K562 (cell line): ENCODE data around the gene LHPP. TPM values are rescaled to one million over a fixed set of nuclear protein-coding genes. Genes with fewer than 3 reads are reported as not detected.

Experiments
- ATAC-seq: fragments of 200-7000 bp; cut with Tn5 transposase; 3 replicates; pipeline ENCODE4 v1.9.1; 2020; ENCODE audit warnings: moderate library complexity
- BruUV-seq: library from RNA; stranded (reverse); fragments of 400-500 nt; replicated peaks from 2 replicates; lab custom pipeline; 2021; lab: Mats Ljungman, UMichigan
- CTCF ChIA-PET: fragments of 300-600 bp; formaldehyde crosslinking; extraction: SDS; loops from one replicate; lab custom pipeline; 2021; ENCODE audit warnings: low intra/inter-chr PET ratio; lab: Yijun Ruan, JAX
- POLR2A ChIA-PET: fragments of 300-600, 350-650 bp; sonication (Branson Sonifier 250); formaldehyde crosslinking; extraction: SDS; loops from one replicate; lab custom pipeline; 2021; ENCODE audit warnings: antibody characterized with exemption, inconsistent platforms; lab: Yijun Ruan, JAX
- DNase-seq, 4 experiments: peaks; one replicate each; pipeline versions ENCODE4 v3.0.0 to v3.0.0-alpha.2; 2011 to 2018; ENCODE audit warnings: low spot score in 3 of 4, mixed read lengths in 3 of 4; ENCODE audit errors: extremely low read depth in 1 of 4
- FAIRE-seq: peaks from 2 replicates; lab custom pipeline; 2011; peaks lifted over from hg19 to GRCh38; lab: Jason Lieb, UNC
- H2AFZ ChIP-seq: 2 replicates; pipeline ENCODE4 v1.6.0; 2011; ENCODE audit warnings: low read depth, low read length, control low read depth, inconsistent platforms
- H3K27ac ChIP-seq: fragments of 200-600 bp; 3 replicates; pipeline ENCODE4 v1.8.0; 2011; ENCODE audit warnings: low read depth, mild to moderate bottlenecking, control low read depth, inconsistent platforms, low read length, moderate library complexity, mixed read lengths; ENCODE audit errors: extremely low read depth
- H3K27me3 ChIP-seq, 2 experiments: fragments of 300-600 bp in 1 of 2; 2 replicates in 1 of 2; 3 replicates in 1 of 2; pipeline versions ENCODE4 v1.6.0 to v1.8.0; 2011; ENCODE audit warnings: inconsistent platforms in 2 of 2, low read length in 2 of 2, mild to moderate bottlenecking in 1 of 2, mixed read lengths in 1 of 2, moderate library complexity in 1 of 2; ENCODE audit not compliant: control insufficient read depth in 2 of 2, insufficient read depth in 2 of 2
- H3K36me3 ChIP-seq: fragments of 300-600 bp; 3 replicates; pipeline ENCODE4 v1.8.0; 2011; ENCODE audit warnings: mild to moderate bottlenecking, low read length, inconsistent platforms; ENCODE audit not compliant: control insufficient read depth, insufficient read depth
- H3K4me1 ChIP-seq, 2 experiments: fragments of 200-600 bp in 1 of 2; replicated peaks in 1 of 2; 2 replicates in 1 of 2; 3 replicates in 1 of 2; pipeline versions ENCODE4 v1.5.1 to v1.8.0; 2011; ENCODE audit warnings: inconsistent platforms in 2 of 2, low read length in 2 of 2, mild to moderate bottlenecking in 1 of 2, mixed read lengths in 1 of 2, moderate library complexity in 1 of 2; ENCODE audit not compliant: control insufficient read depth in 2 of 2, insufficient read depth in 2 of 2
- H3K4me2 ChIP-seq: 2 replicates; pipeline ENCODE4 v1.6.1; 2011; ENCODE audit warnings: low read length, control low read depth, inconsistent platforms, mixed read lengths; ENCODE audit not compliant: insufficient read depth
- H3K4me3 ChIP-seq: fragments of 200-600 bp; sonication (generic), shearing (Covaris generic); 2 replicates; pipeline ENCODE4 v1.5.1; 2016; ENCODE audit warnings: control low read depth, inconsistent platforms
- H3K79me2 ChIP-seq: fragments of 200-600 bp; 3 replicates; pipeline ENCODE4 v1.8.0; 2011; ENCODE audit warnings: low read length, inconsistent platforms; ENCODE audit not compliant: control insufficient read depth, insufficient read depth
- H3K9ac ChIP-seq, 2 experiments: 2 replicates each; pipeline versions ENCODE4 v1.6.0 to v1.6.1; 2011; ENCODE audit warnings: low read depth in 2 of 2, low read length in 2 of 2, control low read depth in 1 of 2, inconsistent platforms in 1 of 2, mild to moderate bottlenecking in 1 of 2, mixed read lengths in 1 of 2; ENCODE audit not compliant: insufficient read depth in 1 of 2
- H3K9me1 ChIP-seq: one replicate; pipeline ENCODE4 v1.6.0; 2011; ENCODE audit warnings: inconsistent platforms, mild to moderate bottlenecking, low read length, moderate library complexity; ENCODE audit not compliant: control insufficient read depth, insufficient read depth
- H3K9me3 ChIP-seq: replicated peaks from 2 replicates; pipeline ENCODE4 v1.5.1; 2011; ENCODE audit warnings: low read depth, low read length, inconsistent platforms; ENCODE audit not compliant: control insufficient read depth, insufficient read depth
- H4K20me1 ChIP-seq: replicated peaks from 2 replicates; pipeline ENCODE4 v1.6.1; 2011; ENCODE audit warnings: low read length, inconsistent platforms, mixed read lengths; ENCODE audit not compliant: control insufficient read depth, insufficient read depth
- FOXJ2 ChIP-seq: fragments of 200-800 bp; sonication (Bioruptor generic); IDR thresholded peaks from 2 replicates; pipeline ENCODE4 v1.6.1; 2016; ENCODE audit warnings: missing genetic modification characterization, missing compliant biosample characterization
- FOXK2 ChIP-seq, 2 experiments: fragments of 450-650 bp; IDR thresholded peaks in 1 of 2; conservative IDR thresholded peaks in 1 of 2; 2 replicates each; pipeline ENCODE4 v1.6.1; 2016; ENCODE audit warnings: low read depth in 2 of 2, mild to moderate bottlenecking in 1 of 2
- KAT8 ChIP-seq: fragments of 450-650 bp; IDR thresholded peaks from 2 replicates; pipeline ENCODE4 v1.6.1; 2016; ENCODE audit warnings: low read depth, mild to moderate bottlenecking
- KLF6 ChIP-seq: fragments of 250-450 bp; sonication (Bioruptor Pico); IDR thresholded peaks from 2 replicates; pipeline ENCODE4 v1.4.0; 2020; ENCODE audit warnings: mild to moderate bottlenecking, moderate library complexity, borderline replicate concordance
- LCOR ChIP-seq: sonication (generic); formaldehyde crosslinking; IDR thresholded peaks from 2 replicates; pipeline ENCODE4 v1.8.0; 2022; ENCODE audit warnings: mild to moderate bottlenecking, missing genetic modification reagents
- MAFF ChIP-seq: IDR thresholded peaks from 2 replicates; pipeline ENCODE4 v1.6.1; 2012; ENCODE audit warnings: low read length, improper control_type of control experiment
- MCM2 ChIP-seq: fragments of 450-650 bp; IDR thresholded peaks from 2 replicates; pipeline ENCODE4 v1.6.1; 2017; ENCODE audit warnings: low read depth, mild to moderate bottlenecking
- SRSF3 ChIP-seq: fragments of 200-400 bp; formaldehyde crosslinking; IDR thresholded peaks from 2 replicates; pipeline ENCODE4 v1.6.1; 2016; ENCODE audit warnings: mild to moderate bottlenecking, low read length, moderate library complexity; ENCODE audit not compliant: insufficient read depth
- SRSF9 ChIP-seq: fragments of 200-400 bp; formaldehyde crosslinking; IDR thresholded peaks from 2 replicates; pipeline ENCODE4 v1.6.1; 2017; ENCODE audit warnings: low read depth, low read length, borderline replicate concordance
- TGIF2 ChIP-seq: sonication (generic); formaldehyde crosslinking; IDR thresholded peaks from 2 replicates; pipeline ENCODE4 v1.8.1; 2022; ENCODE audit warnings: mild to moderate bottlenecking, missing genetic modification reagents, moderate library complexity
- THAP7 ChIP-seq: fragments of 250-450 bp; sonication (Bioruptor Pico); IDR thresholded peaks from 2 replicates; pipeline ENCODE4 v1.5.0; 2021
- ZBTB12 ChIP-seq: fragments of 250-450 bp; sonication (Bioruptor Pico); IDR thresholded peaks from 2 replicates; pipeline ENCODE4 v1.4.0; 2020
- ZC3H4 ChIP-seq: sonication (generic); formaldehyde crosslinking; IDR thresholded peaks from 2 replicates; pipeline ENCODE4 v1.9.0; 2021; ENCODE audit warnings: missing genetic modification reagents, borderline replicate concordance
- ZNF592 ChIP-seq: fragments of 450-650 bp; IDR thresholded peaks from 2 replicates; pipeline ENCODE4 v1.6.1; 2017; ENCODE audit warnings: antibody characterized with exemption, mild to moderate bottlenecking
- WGBS: fragments of 100-300 bp; shearing (Covaris generic); methylation state at CpG from one replicate; pipeline ENCODE4 v1.1.6; 2016; ENCODE audit warnings: low coverage, mixed read lengths; ENCODE audit not compliant: insufficient coverage; ENCODE audit errors: missing lambda C conversion rate; 5-methylcytosine and 5-hydroxymethylcytosine counted together
- in situ Hi-C: fragments of 300-500 bp; cut with MboI; formaldehyde crosslinking; loops from 4 replicates; pipeline ENCODE4 v1.15.0; 2018; ENCODE audit warnings: inconsistent platforms, mixed read lengths
- intact Hi-C: fragments of 100-400 bp; cut with micrococcal nuclease; formaldehyde crosslinking; loops from 2 replicates; pipeline ENCODE4 v1.14.2; 2022
- polyA plus RNA-seq, 8 experiments: library from polyadenylated mRNA; depleted of rRNA in 4 of 8; stranded (reverse) in 5 of 8; unstranded in 3 of 8; fragments of >200 nt; fragmentation: Nextera tagmentation in 2 of 8; fragmentation: Illumina TruSeq in 1 of 8; extraction: Ambion mirVana in 2 of 8; extraction: Trizol in 1 of 8; gene quantifications; 2 replicates each; pipeline versions ENCODE4 v1.2.1 to v1.2.3, GENCODE V29; 2011 to 2014; ENCODE audit warnings: inconsistent platforms in 1 of 8, missing spikeins in 1 of 8
- total RNA-seq, 7 experiments: library from RNA; depleted of rRNA in 6 of 7; stranded (reverse); fragments of >200 nt in 6 of 7; fragmentation: Illumina TruSeq in 2 of 7; extraction: Trizol in 2 of 7; gene quantifications; 2 replicates each; pipeline versions ENCODE4 v1.2.1 to v1.2.3, GENCODE V29; 2011 to 2021; ENCODE audit warnings: low replicate concordance in 1 of 7

Gene LHPP
- total and polyA plus RNA-seq, 9 of the 15 experiments (the other 6 are each of a cell fraction or from before 2014, with no cell fraction given): 0.34 to 7.4 (median 3.0) TPM

GRCh38 chr10:124563320-124564040, 101.9 kb downstream of the LHPP start:
- CTCF ChIA-PET: no interaction called here
- TF ChIP-seq KLF6 (CRISPR knock-in tag): no peak
- no peak for TF ChIP-seq ZNF592
- TF ChIP-seq LCOR (CRISPR knock-in tag): no peak
- no peak for TF ChIP-seq KAT8
- no peak for TF ChIP-seq FOXJ2 (tag)
- no peak for TF ChIP-seq MAFF
- no peak for TF ChIP-seq TGIF2
- no peak for TF ChIP-seq SRSF3
- no peak for TF ChIP-seq ZC3H4
- no peak for TF ChIP-seq ZBTB12
- no peak for TF ChIP-seq THAP7 (CRISPR knock-in tag)
- no peak for TF ChIP-seq SRSF9
- TF ChIP-seq MCM2: no peak
- TF ChIP-seq FOXK2 (conservative IDR thresholded peaks at IDR 0.05 in 1 of 2, IDR thresholded peaks at IDR 0.05 in 1 of 2; ENCODE audit: low read depth in 2 of 2): no peak
- Histone ChIP-seq H3K79me2 (no peaks in the 10 kb centered on the region), H3K4me3 (no peak overlapping the region), H3K4me2 (no peak overlapping the region), H3K4me1 (peaks cover 0 to 18% of the 10 kb centered on the region in 2 experiments; a peak in 4 of 5 replicates), H3K9me1 (no peaks in the 10 kb centered on the region), H3K9me3 (no peaks in the 10 kb centered on the region), H4K20me1 (no peaks in the 10 kb centered on the region), H3K36me3 (no peaks in the 10 kb centered on the region), H3K27me3 (peaks cover 0 to 25% of the 10 kb centered on the region in 2 experiments; a peak in 3 of 5 replicates), H2AFZ (no peak overlapping the region), H3K27ac (no peak overlapping the region), H3K9ac (no peak overlapping the region)
- in situ Hi-C loops (no loop called here), intact Hi-C loops (no loop called here)
- FAIRE-seq (no peak), DNase-seq (peak in 1 of 4 experiments; percentile 29), ATAC-seq (no peak)
- POLR2A ChIA-PET: interaction anchor here (0.6 to 1.4 kb wide), 2 partner anchors 14 to 34 kb away, joined by 3 to 5 read pairs; no protein-coding TSS in a partner anchor
- no TSS peak for BruUV-seq
- 8% methylated on average over 7 of the region's 7 CpGs for WGBS
